Testis (tissue), 3 donors: ENCODE results near the gene ITIH1. TPM values are rescaled to one million over a fixed set of nuclear protein-coding genes. Genes with fewer than 3 reads are reported as not detected.

Experiments
- DNase-seq: peaks from one replicate; pipeline ENCODE4 v3.0.0-alpha.2; 2019
- H3K27ac ChIP-seq, 2 donors: fragments of 200-600 bp; sonication (generic); one replicate each; pipeline ENCODE4 v1.5.1; 2019
- H3K27me3 ChIP-seq: fragments of 200-600 bp; sonication (generic); one replicate; pipeline ENCODE4 v1.5.1; 2019
- H3K36me3 ChIP-seq: fragments of 200-600 bp; sonication (generic); one replicate; pipeline ENCODE4 v1.5.1; 2017; ENCODE audit warnings: low read depth; ENCODE audit errors: missing control alignments
- H3K4me1 ChIP-seq: fragments of 200-600 bp; sonication (generic); one replicate; pipeline ENCODE4 v1.5.1; 2019
- H3K4me3 ChIP-seq, 2 donors: fragments of 200-600 bp; sonication (generic); one replicate each; pipeline ENCODE4 v1.5.1; 2017 to 2019
- H3K9me3 ChIP-seq: fragments of 200-600 bp; sonication (generic); one replicate; pipeline ENCODE4 v1.5.1; 2017
- POLR2A ChIP-seq: fragments of 450-650 bp; IDR thresholded peaks from one replicate; pipeline ENCODE4 v1.6.1; 2017; ENCODE audit warnings: antibody characterized with exemption, mild to moderate bottlenecking, moderate library complexity
- WGBS, 2 donors: methylation state at CpG; one replicate each; pipeline ENCODE4 v1.1.5; 2018; 5-methylcytosine and 5-hydroxymethylcytosine counted together
- intact Hi-C: fragments of 100-400 bp; cut with DNase I; formaldehyde crosslinking; loops from one replicate; pipeline ENCODE4 v1.15.1; 2023; ENCODE audit warnings: low total_unique reads
- polyA plus RNA-seq: library from polyadenylated mRNA; stranded (reverse); fragments of 350-450 nt; fragmentation: Illumina TruSeq; extraction: RNeasy Lipid Tissue Mini Kit (QIAGEN cat#74804); gene quantifications from one replicate; pipeline ENCODE4 v1.2.3, GENCODE V29; 2014; ENCODE audit warnings: low read depth, low replicate concordance; ENCODE audit not compliant: insufficient read depth
- total RNA-seq, 2 donors: library from RNA; depleted of rRNA; stranded (reverse); fragments of >200 nt; gene quantifications; one replicate each; pipeline ENCODE4 v1.2.3, GENCODE V29; 2016
- TF ChIP-seq, protein P1 (sequence below), 3 experiments: fragments of 450-650 bp in 2 of 3; fragments of 200-600 bp in 1 of 3; sonication (generic) in 1 of 3; IDR thresholded peaks; one replicate each; pipeline ENCODE4 v1.5.1; 2016 to 2019; ENCODE audit warnings: antibody characterized with exemption in 3 of 3, mild to moderate bottlenecking in 2 of 3, moderate library complexity in 1 of 3

Gene ITIH1
- total and polyA plus RNA-seq, 3 donors from 2014 or later = 1.8 to 3.5 (median 2.9) TPM

DNA sequence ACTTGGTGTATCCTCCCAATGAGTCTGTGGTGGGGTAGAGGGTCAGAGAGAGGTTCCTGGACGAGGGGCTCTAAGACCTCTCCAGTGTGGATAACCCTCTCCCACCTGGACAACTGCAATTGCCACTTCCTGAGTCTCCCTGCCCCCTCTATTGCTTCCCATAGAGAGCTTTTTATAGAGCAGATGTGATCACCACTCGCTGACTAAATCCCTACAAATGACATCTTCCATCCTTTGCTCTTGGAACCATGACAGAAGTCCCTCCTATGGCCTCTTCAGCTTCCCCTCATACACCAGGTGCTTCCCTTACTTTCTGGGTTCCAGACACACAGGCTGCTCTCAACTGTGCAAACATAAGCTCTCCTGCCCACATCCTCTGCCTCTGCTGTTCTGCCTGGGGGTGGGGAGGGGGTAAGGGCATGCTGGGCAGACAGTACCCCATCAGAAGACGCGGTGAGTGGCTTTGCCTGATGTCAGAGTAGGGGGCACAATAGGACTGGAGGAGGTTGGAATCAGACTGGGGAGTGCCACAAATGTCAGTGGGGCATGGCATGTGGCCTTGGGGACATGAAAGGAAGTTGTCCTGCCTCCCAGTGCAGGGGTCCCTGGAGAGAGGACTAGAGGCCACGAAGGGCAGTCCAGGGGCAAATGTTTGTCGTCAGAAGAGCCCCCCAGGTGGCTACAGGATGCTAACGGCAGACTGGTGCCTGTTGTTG lies 32.4 kb downstream of the ITIH1 start:
- H3K36me3 ChIP-seq = no peaks in the 10 kb centered on the region
- H3K27ac ChIP-seq = no peak overlapping the region
- H3K4me1 ChIP-seq = no peaks in the 10 kb centered on the region
- no peaks in the 10 kb centered on the region for H3K9me3 ChIP-seq
- 78 to 82% methylated on average over 7 of the region's 7 CpGs for WGBS, 2 donors
- H3K4me3 ChIP-seq = no peak overlapping the region
- H3K27me3 ChIP-seq = no peaks in the 10 kb centered on the region
- no peak for DNase-seq
- intact Hi-C loops = no loop called here
- TF ChIP-seq POLR2A = no peak
- TF ChIP-seq, protein P1, sequence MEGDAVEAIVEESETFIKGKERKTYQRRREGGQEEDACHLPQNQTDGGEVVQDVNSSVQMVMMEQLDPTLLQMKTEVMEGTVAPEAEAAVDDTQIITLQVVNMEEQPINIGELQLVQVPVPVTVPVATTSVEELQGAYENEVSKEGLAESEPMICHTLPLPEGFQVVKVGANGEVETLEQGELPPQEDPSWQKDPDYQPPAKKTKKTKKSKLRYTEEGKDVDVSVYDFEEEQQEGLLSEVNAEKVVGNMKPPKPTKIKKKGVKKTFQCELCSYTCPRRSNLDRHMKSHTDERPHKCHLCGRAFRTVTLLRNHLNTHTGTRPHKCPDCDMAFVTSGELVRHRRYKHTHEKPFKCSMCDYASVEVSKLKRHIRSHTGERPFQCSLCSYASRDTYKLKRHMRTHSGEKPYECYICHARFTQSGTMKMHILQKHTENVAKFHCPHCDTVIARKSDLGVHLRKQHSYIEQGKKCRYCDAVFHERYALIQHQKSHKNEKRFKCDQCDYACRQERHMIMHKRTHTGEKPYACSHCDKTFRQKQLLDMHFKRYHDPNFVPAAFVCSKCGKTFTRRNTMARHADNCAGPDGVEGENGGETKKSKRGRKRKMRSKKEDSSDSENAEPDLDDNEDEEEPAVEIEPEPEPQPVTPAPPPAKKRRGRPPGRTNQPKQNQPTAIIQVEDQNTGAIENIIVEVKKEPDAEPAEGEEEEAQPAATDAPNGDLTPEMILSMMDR (IDR thresholded peaks at IDR 0.05) = no peak

DNA sequence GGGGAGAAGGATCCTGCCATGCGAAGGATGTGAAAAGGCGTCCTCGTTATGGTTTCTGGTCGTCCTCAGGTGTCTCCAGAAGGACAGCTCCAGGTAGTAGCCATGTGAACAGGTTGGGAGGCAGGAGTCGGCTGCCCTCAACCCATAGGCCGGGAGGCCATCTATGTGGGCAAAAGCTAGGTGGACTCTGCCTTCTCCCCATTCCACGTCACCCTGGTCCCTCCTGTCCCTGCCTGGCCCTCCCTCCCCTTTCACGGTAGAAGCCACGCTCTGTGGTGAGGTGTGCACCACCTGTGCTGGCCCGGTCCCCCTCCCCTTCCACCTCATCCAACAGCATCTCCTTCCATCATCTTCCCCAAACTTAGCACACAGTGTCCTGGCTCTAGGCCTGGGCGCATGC lies 33.5 kb downstream of the ITIH1 start:
- Histone ChIP-seq H3K27me3 (no peaks in the 10 kb centered on the region), H3K4me1 (no peaks in the 10 kb centered on the region), H3K4me3 (no peak overlapping the region), H3K9me3 (no peaks in the 10 kb centered on the region), H3K36me3 (no peaks in the 10 kb centered on the region), H3K27ac (no peak overlapping the region)
- intact Hi-C loops = no loop called here
- no peak for DNase-seq
- WGBS, 2 donors = 91 to 95% methylated on average over 9 to 11 of the region's 11 CpGs
- TF ChIP-seq, protein P1 (IDR thresholded peaks at IDR 0.05) = no peak
- no peak for TF ChIP-seq POLR2A

DNA sequence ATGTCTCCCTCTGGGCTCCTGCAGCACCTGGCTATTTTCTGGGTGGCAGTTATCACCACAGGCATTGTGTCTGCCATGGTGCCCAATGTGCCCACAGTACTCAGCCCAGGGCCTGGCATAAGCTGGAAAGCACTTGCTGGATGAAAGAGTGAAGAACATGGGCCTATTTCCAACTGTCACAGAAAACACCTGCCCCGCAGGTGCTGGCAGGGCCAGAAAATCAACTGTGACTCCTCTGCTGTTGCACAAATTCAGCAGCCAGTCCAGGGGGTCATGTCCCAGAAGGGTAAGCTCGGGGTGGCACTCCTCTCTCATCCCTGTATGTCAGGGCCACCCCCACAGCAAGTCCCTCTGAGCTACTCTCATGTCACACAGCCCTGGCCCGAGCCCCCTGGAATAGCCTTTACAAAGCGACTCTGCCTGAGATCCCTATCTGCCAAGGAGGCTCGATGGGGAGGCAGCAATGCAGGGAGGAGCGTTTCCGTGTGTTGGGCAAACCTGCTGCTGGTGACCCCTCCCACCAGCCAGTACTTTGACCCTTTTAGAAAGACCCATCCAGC lies 34.1 kb downstream of the ITIH1 start:
- H3K27ac ChIP-seq = no peak overlapping the region
- intact Hi-C loops = no loop called here
- H3K4me1 ChIP-seq = no peaks in the 10 kb centered on the region
- TF ChIP-seq POLR2A = no peak
- TF ChIP-seq, protein P1 (IDR thresholded peaks at IDR 0.05) = no peak
- H3K36me3 ChIP-seq = no peaks in the 10 kb centered on the region
- no peak for DNase-seq
- no peaks in the 10 kb centered on the region for H3K27me3 ChIP-seq
- H3K4me3 ChIP-seq = no peak overlapping the region
- WGBS, 2 donors = 87 to 88% methylated on average over 4 to 7 of the region's 7 CpGs
- H3K9me3 ChIP-seq = no peaks in the 10 kb centered on the region

DNA sequence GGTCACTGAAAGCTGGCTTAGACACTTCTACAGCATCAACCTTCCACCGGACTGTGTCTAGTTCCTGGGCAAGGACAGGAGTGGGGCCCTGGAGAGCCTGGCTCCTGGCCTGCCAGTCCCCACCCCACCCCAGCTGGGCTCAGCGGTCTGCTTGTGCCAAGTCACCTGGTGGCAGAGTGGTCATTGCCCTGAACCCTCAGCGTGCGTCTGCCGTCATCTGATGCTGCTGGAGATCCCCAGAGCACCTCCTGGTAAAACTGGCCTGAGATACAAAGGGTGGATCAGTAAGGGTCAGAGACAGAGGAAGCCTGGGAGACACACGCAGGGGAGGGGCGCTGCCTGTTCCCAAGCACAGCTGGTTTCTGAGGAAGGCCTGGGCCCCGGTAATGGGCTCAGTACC lies 36.4 kb downstream of the ITIH1 start:
- no peak for TF ChIP-seq POLR2A
- TF ChIP-seq, protein P1 (IDR thresholded peaks at IDR 0.05) = no peak
- no peak overlapping the region for H3K4me3 ChIP-seq
- 76 to 92% methylated on average over 2 to 8 of the region's 8 CpGs for WGBS, 2 donors
- H3K27ac ChIP-seq = no peak overlapping the region
- no peaks in the 10 kb centered on the region for H3K36me3 ChIP-seq
- no peak for DNase-seq
- H3K4me1 ChIP-seq = no peaks in the 10 kb centered on the region
- H3K9me3 ChIP-seq = no peaks in the 10 kb centered on the region
- no peaks in the 10 kb centered on the region for H3K27me3 ChIP-seq
- intact Hi-C loops = no loop called here

DNA sequence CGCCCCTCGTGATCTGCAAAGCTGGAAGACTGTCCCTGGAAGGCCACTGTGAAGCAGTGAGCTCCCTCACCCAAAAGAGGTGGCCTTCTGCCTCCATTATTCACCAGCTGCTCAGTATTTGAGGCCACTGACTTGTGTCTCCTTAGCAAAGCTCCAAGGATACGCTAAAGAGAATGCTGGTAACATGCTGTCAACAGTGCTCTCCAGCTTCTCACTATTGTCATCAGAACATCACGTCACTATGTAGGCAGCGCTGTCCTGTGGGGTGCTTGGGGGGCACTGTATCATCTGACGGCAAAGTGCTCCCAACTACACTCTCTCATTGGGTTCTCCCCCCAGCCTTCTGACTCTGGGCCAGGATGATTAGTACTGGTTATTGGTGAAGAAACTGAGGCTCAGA lies 38.8 kb downstream of the ITIH1 start:
- Histone ChIP-seq H3K9me3 (no peaks in the 10 kb centered on the region), H3K27ac (no peak overlapping the region), H3K4me1 (no peaks in the 10 kb centered on the region), H3K4me3 (no peak overlapping the region), H3K36me3 (no peaks in the 10 kb centered on the region), H3K27me3 (no peaks in the 10 kb centered on the region)
- 93 to 97% methylated on average over 5 to 6 of the region's 6 CpGs for WGBS, 2 donors
- intact Hi-C loops = no loop called here
- no peak for DNase-seq
- TF ChIP-seq, protein P1 (IDR thresholded peaks at IDR 0.05) = no peak
- no peak for TF ChIP-seq POLR2A
